ENCODE data around the gene SCNN1A. TPM values are rescaled to one million over a fixed set of nuclear protein-coding genes. Genes with fewer than 3 reads are reported as not detected.

SCNN1A gene
- total and polyA plus RNA-seq, 2 donors (not counting 1 experiment from before 2014, with no cell fraction given): 0.20 TPM; not detected in 1

DNA sequence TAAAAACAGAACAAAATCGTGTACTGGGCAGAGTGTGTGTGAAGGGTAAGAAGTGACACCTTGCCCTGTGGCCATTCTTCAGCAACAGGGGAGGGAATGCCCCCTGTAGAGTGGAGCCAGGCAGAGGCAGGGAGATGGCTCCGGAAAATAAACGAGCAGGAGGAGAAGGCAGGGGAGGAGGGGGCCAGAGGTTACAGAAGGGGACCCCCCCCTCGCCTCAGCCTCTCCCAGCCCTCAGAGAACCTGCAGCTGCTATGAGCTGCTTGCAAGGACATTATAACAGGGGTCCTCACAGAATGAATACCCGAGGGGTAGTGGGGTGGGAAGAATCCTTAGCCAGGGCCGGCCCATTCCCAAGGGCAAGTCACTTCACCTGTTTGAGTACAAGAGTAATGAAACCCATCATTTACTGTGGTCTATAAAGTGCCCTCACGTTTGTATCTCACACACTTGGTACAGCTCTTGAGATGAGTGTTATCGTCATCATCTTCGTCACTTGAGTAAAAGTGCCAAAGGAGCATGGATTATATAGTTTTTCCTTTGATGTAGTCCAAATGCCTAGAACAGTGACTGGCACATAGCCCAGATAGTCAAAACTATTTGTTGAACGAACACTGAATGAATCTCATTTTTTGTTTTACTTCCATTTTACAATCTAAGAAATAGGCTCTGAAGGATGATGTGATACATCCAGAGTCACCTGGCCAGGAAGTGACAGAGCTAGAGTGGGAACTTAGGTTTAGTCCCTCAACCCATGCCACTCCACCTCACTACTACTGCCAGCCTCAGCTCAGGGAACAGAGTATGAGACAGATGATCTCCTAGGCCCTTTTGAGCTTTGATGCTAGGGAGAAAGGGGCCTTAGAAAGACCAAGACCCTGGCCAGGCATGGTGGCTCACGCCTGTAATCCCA, 14.5 kb downstream of the SCNN1A start:
- ChIA-PET CTCF (no interaction called here), POLR2A (no interaction called here)
- H3K27me3 ChIP-seq (replicated peaks in 1 of 4; ENCODE audit: control extremely low read depth in 1 of 4, control insufficient read depth in 3 of 4, insufficient read depth in 4 of 4, low read length in 3 of 4): peaks cover 0 to 60% (median 18%) of the 10 kb centered on the region in 4 experiments
- intact Hi-C loops (cut with micrococcal nuclease): no loop called here
- no peak overlapping the region for H2AFZ ChIP-seq (ENCODE audit: insufficient read depth, low read depth, low read length, poor library complexity, severe bottlenecking)
- H3K27ac Mint-ChIP-seq: no peak overlapping the region
- DNase-seq: no peak
- TF ChIP-seq, protein P1, sequence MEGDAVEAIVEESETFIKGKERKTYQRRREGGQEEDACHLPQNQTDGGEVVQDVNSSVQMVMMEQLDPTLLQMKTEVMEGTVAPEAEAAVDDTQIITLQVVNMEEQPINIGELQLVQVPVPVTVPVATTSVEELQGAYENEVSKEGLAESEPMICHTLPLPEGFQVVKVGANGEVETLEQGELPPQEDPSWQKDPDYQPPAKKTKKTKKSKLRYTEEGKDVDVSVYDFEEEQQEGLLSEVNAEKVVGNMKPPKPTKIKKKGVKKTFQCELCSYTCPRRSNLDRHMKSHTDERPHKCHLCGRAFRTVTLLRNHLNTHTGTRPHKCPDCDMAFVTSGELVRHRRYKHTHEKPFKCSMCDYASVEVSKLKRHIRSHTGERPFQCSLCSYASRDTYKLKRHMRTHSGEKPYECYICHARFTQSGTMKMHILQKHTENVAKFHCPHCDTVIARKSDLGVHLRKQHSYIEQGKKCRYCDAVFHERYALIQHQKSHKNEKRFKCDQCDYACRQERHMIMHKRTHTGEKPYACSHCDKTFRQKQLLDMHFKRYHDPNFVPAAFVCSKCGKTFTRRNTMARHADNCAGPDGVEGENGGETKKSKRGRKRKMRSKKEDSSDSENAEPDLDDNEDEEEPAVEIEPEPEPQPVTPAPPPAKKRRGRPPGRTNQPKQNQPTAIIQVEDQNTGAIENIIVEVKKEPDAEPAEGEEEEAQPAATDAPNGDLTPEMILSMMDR (IDR thresholded peaks at IDR 0.05): no peak
- no peak for TF ChIP-seq EZH2 (IDR thresholded peaks at IDR 0.05; ENCODE audit: borderline replicate concordance, insufficient read depth, low read depth, low read length, poor library complexity, severe bottlenecking)
- no peaks in the 10 kb centered on the region for H3K79me2 ChIP-seq (ENCODE audit: control insufficient read depth, insufficient read depth, low read length)
- WGBS (ENCODE audit: insufficient coverage): 50% methylated on average over 2 of the region's 11 CpGs
- ATAC-seq (ENCODE audit: low read depth): no peak
- H3K4me2 ChIP-seq (replicated peaks; ENCODE audit: low read depth, low read length, poor library complexity, severe bottlenecking): no peak overlapping the region
- H3K27me3 Mint-ChIP-seq: peaks cover 55% of the 10 kb centered on the region
- H4K20me1 ChIP-seq (ENCODE audit: control insufficient read depth, insufficient read depth, low read length, poor library complexity, severe bottlenecking): no peaks in the 10 kb centered on the region
- no peaks in the 10 kb centered on the region for H3K36me3 ChIP-seq (replicated peaks in 1 of 2; ENCODE audit: control extremely low read depth in 1 of 2, control insufficient read depth in 1 of 2, extremely low read depth in 1 of 2, insufficient read depth in 2 of 2, low read length in 1 of 2)
- H3K9me3 ChIP-seq (ENCODE audit: control extremely low read depth in 1 of 3, control insufficient read depth in 2 of 3, insufficient read depth in 1 of 3, low read length in 2 of 3): no peaks in the 10 kb centered on the region
- H3K4me3 Mint-ChIP-seq: no peak overlapping the region
- H3K9ac ChIP-seq (ENCODE audit: low read length): no peak overlapping the region
- peaks cover 10 to 12% of the 10 kb centered on the region in 2 donors for H3K4me1 ChIP-seq (ENCODE audit: control insufficient read depth in 2 of 2, insufficient read depth in 2 of 2, low read length in 2 of 2)
- peaks cover 7% of the 10 kb centered on the region for H3K4me1 Mint-ChIP-seq
- no peak overlapping the region for H3K4me3 ChIP-seq (ENCODE audit: control extremely low read depth in 1 of 5, extremely low read depth in 1 of 5, insufficient read depth in 1 of 5, low read depth in 2 of 5, low read length in 4 of 5)
- no peaks in the 10 kb centered on the region for H3K9me3 Mint-ChIP-seq (ENCODE audit: insufficient read depth)
- no peak overlapping the region for H3K27ac ChIP-seq (ENCODE audit: low read length in 2 of 2)

DNA sequence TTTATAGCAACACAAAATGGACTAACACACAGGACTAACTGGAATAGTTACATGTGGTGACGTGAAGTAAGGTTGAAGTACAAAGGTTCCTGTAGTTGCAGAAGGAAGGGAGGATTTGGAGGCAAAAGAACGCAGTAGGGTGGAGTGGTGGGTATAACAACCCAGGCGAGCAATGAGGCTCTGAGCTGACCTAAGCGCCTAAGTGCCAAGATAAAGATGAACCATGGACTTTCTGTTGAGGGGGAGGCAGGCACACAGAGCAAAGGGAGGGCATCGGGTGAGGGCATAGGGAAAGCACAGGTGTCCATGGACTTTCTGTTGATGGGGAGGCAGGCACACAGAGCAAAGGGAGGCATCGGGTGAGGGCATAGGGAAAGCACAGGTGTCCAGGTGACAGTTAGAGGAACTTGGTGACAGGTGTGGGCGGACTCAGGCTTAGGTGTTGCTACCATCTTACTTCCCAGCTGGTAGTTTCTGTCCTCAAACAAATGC, 15.2 kb downstream of the SCNN1A start:
- no peak overlapping the region for H3K27ac Mint-ChIP-seq

More for the DNA sequence above, 15.2 kb downstream of the SCNN1A start:
- DNase-seq (no peak), ATAC-seq (ENCODE audit: low read depth) (no peak)
- no peak overlapping the region for H2AFZ ChIP-seq (ENCODE audit: insufficient read depth, low read depth, low read length, poor library complexity, severe bottlenecking)
- no peaks in the 10 kb centered on the region for H4K20me1 ChIP-seq (ENCODE audit: control insufficient read depth, insufficient read depth, low read length, poor library complexity, severe bottlenecking)
- no peaks in the 10 kb centered on the region for H3K9me3 ChIP-seq (ENCODE audit: control extremely low read depth in 1 of 3, control insufficient read depth in 2 of 3, insufficient read depth in 1 of 3, low read length in 2 of 3)
- H3K9me3 Mint-ChIP-seq (ENCODE audit: insufficient read depth): no peaks in the 10 kb centered on the region
- POLR2A ChIA-PET: no interaction called here
- CTCF ChIA-PET: interaction anchor here (0.6 kb wide), 1 partner anchor 281 kb away, joined by 3 read pairs; no protein-coding TSS in a partner anchor
- H3K4me1 Mint-ChIP-seq: peaks cover 7% of the 10 kb centered on the region
- H3K36me3 ChIP-seq (replicated peaks in 1 of 2; ENCODE audit: control extremely low read depth in 1 of 2, control insufficient read depth in 1 of 2, extremely low read depth in 1 of 2, insufficient read depth in 2 of 2, low read length in 1 of 2): no peaks in the 10 kb centered on the region
- H3K4me1 ChIP-seq (ENCODE audit: control insufficient read depth in 2 of 2, insufficient read depth in 2 of 2, low read length in 2 of 2): peaks cover 10 to 12% of the 10 kb centered on the region in 2 donors
- H3K79me2 ChIP-seq (ENCODE audit: control insufficient read depth, insufficient read depth, low read length): no peaks in the 10 kb centered on the region
- H3K27me3 ChIP-seq (replicated peaks in 1 of 4; ENCODE audit: control extremely low read depth in 1 of 4, control insufficient read depth in 3 of 4, insufficient read depth in 4 of 4, low read length in 3 of 4): peaks cover 0 to 66% (median 18%) of the 10 kb centered on the region in 4 experiments
- WGBS (ENCODE audit: insufficient coverage): 61% methylated on average over 6 of the region's 7 CpGs
- H3K27ac ChIP-seq (ENCODE audit: low read length in 2 of 2): no peak overlapping the region
- H3K9ac ChIP-seq (ENCODE audit: low read length): no peak overlapping the region
- H3K4me3 ChIP-seq (ENCODE audit: control extremely low read depth in 1 of 5, extremely low read depth in 1 of 5, insufficient read depth in 1 of 5, low read depth in 2 of 5, low read length in 4 of 5): no peak overlapping the region
- TF ChIP-seq EZH2 (IDR thresholded peaks at IDR 0.05; ENCODE audit: borderline replicate concordance, insufficient read depth, low read depth, low read length, poor library complexity, severe bottlenecking): no peak
- TF ChIP-seq, protein P1 (IDR thresholded peaks at IDR 0.05): no peak
- peaks cover 62% of the 10 kb centered on the region for H3K27me3 Mint-ChIP-seq
- no peak overlapping the region for H3K4me2 ChIP-seq (replicated peaks; ENCODE audit: low read depth, low read length, poor library complexity, severe bottlenecking)
- intact Hi-C loops (cut with micrococcal nuclease): no loop called here
- H3K4me3 Mint-ChIP-seq: no peak overlapping the region

Data from B cell (primary cell).